Esophagus mucosa (tissue), 1 donor: Measurements from ENCODE around the gene CADM4. TPM values are rescaled to one million over a fixed set of nuclear protein-coding genes. Genes with fewer than 3 reads are reported as not detected.
"Not testable (repeated sequence)": the region's sequence is repeated elsewhere in the genome, so short reads cannot be mapped to it uniquely, and the experiment has no call there.

Experiments used
- ATAC-seq: fragments of 200-7000 bp; cut with Tn5 transposase; one replicate; pipeline ENCODE4 v1.9.1; 2020
- total RNA-seq: library from RNA; stranded (reverse); gene quantifications from one replicate; pipeline ENCODE4 v1.2.4, GENCODE V29; 2023
- donor health status: DM: yes; HTN: yes; CAD: no.

CADM4 gene, protein sequence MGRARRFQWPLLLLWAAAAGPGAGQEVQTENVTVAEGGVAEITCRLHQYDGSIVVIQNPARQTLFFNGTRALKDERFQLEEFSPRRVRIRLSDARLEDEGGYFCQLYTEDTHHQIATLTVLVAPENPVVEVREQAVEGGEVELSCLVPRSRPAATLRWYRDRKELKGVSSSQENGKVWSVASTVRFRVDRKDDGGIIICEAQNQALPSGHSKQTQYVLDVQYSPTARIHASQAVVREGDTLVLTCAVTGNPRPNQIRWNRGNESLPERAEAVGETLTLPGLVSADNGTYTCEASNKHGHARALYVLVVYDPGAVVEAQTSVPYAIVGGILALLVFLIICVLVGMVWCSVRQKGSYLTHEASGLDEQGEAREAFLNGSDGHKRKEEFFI
- 13.0 TPM for total RNA-seq

DNA sequence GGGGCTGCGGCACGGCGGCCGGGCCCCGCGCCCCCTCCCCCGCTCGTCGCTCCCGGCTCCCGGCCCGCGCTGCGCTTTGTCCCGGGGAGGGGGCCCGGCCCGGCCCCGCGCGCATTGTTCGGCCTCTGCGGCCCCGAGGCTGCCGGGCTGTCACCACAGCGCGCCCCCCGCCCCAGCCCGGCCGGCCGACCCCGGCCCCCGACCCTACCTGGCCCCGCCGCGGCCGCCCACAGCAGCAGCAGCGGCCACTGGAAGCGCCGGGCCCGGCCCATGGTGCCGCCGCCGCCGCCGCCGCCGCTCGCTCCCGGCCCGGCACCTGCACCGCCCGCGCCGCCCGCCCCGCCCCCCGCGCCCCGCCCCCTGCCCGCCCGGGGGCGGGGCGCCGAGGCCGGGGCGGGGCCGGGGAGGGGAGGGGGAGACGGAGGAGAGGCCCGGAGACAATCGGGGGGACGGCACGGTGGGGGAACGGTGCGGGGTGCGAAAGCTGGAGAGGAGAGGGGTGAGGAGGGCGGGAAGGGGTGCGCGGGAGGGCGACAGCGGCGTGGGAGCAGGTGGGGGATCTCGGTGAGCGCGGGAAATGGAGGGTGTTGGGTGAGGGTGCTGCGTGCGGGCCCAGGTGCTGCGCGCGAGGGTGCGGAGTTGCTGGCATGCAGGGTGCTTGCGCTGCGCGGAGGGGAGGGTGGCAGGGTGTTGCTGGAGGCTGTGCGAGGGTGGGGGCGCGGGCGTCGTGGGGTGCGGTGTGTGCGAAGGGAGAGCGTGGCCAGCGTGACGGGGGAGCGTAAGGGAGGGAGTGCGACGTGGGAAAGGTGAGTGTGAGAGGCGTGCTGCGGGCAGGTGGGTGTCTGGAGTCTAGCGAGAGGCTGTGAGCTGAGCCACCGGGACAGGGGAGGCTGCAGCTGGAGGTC lies at the start of gene CADM4:
TSS of gene CADM4 (minus strand) at position 332 of the 905 bp plus-strand sequence. CDS start at position 272, 60 bp downstream.
- ATAC-seq, result peak; percentile 61

DNA sequence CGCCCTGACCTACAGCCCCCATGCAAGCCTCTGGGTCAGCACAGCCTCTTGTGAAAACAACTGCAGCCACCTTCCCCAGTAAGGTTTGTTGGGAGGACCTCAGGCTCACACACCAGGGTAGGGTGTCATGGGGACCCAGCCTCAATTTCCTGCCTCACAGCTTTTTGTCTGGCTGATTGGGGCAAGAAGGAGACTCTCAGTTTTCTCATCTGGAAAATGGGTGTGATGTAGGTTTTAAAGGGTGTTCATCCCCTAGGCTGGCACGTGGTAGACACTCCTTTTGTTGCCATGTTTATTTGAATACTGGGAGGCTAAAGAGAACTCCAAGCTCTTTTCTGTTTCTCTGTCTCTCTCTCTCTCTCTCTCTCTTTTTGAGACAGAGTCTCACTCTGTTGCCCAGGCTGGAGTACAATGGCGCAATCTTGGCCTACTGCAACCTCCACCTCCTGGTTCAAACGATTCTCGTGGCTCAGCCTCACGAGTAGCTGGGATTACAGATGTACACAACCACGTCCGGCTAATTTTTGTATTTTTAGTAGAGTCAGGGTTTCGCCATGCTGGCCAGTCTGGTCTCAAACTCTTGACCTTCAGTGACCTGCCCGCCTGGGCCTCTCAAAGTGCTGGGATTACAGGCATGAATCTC lies 48.5 kb upstream of the CADM4 start:
- ATAC-seq, result no peak

DNA sequence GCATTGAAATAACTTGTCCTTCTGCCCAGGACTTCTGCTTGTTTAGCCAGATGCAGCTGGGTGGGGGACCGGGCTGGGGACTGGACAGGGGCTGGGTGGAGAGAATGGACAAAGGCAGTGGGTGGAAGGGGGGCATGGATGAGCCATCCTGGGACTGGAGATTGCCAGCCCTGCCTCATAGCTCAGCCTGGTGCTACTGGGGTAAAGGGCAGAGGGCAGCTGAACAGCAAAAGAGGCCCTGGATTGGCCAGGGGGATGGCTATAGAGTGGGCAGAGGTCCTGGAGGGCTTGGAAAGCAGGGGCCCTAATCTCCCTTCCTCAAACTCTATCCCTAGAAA lies 48.0 kb upstream of the CADM4 start:
- peak; percentile 19 for ATAC-seq

DNA sequence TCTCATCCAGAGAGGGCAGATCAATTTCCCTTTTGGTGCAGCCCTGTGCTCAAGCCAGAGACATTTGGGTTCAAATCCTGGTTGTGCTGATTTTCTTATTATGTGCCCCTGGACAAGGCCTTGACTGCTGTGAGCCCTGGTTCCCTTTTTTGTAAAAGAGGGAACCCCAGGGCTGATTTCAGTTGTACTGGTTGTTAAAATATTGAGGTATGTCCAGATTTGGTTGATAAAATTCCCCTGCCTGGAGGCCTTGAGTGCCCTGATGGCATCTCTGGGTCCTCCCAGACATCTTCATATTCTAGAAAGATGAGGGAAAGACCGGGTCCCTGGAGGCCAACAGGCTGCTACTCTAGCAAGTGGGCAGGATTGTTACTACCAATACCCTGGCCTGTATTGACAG lies 44.7 kb upstream of the CADM4 start:
- no peak for ATAC-seq

DNA sequence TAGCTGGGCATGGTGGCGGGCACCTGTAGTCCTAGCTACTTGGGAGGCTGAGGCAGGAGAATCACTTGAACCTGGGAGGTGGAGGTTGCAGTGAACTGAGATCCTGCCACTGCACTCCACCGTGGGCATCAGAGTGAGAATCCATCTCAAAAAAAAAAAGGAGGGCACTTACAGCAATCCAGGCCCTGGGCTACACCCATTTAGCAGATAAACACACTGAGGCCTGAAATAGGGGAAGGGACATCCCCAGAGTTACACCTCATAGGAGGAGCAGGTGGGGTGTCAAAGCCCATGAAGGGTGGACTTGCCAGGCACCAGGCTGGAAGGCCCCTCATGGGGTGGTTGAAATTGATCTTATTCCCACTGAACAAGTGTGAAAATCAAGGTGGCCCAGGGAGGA lies 44.3 kb upstream of the CADM4 start:
- ATAC-seq, result no peak

DNA sequence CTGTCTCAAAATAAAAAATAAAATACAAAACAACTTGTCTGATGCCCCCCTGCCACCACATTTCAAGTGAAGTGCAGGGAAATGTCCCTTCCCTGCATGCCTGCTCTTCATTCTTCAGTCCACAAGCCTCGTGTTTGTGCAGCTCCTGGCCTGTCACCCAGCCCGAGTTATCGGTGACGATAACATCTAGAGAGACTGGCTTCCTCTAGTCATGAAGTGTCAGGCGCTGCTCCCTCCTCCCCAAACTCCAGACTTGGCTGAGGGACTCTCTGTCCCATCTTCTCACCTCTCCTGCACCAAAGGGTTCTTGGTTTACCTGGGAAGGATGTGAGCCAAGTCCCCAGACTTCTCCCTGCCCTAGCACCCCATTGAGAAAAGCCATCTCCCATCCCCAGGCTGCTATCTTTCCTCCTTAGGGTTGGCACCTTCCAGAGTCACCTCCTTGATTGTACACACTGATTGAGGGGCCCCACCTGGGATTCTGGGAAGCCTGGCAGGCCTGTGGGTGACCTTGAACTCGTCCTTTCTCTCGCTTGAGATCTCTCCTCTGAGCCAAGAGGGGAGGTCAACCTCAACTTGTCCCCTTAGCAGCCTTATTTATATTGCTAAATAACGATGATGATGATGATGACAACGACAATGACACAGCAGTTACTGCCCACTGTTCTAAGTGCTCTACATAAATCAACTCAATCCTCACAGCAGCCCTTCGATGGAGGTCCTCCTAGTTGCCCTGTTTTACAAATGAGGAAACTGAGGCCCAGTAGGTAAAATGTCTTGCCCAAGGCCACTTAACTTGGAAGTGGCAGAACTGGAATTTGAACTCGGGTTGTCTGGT lies 43.4 kb upstream of the CADM4 start:
- no peak for ATAC-seq

DNA sequence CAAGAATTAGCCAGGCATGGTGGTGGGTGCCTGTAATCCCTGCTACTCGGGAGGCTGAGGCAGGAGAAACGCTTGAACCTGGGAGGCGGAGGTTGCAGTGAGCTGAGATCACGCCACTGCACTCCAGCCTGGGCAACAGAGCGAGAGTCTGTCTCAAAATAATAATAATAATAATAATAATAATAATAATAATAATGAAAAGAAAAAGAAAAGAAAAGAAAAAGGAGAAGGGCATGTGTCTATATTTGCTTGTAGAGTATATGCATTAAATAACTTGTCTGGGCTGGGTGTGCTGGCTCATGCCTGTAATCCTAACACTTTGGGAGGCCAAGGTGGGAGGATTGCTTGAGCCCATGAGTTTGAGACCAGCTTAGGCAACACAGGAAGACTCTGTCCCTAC lies 42.6 kb upstream of the CADM4 start:
- ATAC-seq, result not testable (repeated sequence)

DNA sequence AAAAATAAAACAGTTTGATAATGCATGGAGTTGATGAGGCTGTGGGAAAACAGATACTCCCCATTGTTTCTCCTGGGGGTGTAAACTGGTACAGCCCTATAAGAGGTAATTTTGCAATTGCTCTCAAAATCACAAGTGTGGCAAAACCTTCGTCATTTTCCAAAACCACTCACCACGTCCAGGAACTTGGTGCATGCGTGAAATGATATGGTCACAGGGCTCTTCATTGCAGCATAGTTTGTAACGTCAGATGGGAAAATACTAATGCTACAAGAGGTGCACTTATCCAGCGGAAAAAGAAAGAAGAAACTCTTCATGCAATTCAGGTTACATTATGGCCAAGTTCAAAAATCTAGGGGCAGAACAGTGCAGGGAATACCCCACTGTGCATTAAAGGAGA lies 42.2 kb upstream of the CADM4 start:
- ATAC-seq, result no peak

DNA sequence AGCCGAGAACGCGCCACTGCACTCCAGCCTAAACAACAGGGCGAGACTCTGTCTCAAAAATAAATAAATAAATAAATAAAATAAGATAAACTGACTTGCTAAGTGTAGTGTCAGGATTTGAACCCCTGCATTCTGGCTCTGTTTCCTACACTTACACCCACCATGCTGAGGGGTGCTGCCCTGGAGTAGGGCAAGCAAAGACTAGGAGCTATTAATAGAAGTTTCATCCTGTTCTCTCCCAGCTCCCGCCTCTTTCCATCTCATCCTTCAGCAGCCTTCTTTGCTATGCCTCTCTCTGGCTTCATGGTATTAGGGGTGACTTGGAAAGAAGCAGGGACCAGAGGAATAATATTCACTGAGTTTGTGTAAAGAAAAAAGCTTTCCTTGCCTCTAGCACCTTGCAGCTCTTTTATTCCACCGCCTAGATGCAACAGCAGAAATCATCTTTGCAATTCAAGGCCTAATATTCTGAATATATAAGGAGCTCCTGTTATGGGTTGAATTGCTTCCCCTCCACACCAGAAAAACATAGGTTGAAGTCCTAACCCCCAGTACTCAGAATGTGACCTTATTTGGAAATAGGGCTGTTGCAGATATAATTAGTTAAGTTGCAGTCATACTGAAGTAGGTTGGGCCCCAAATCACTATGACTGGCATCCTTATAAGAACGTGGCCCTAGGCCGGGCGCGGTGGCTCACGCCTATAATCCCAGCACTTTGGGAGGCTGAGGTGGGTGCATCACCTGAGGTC lies 39.0 kb upstream of the CADM4 start:
- ATAC-seq, result no peak

DNA sequence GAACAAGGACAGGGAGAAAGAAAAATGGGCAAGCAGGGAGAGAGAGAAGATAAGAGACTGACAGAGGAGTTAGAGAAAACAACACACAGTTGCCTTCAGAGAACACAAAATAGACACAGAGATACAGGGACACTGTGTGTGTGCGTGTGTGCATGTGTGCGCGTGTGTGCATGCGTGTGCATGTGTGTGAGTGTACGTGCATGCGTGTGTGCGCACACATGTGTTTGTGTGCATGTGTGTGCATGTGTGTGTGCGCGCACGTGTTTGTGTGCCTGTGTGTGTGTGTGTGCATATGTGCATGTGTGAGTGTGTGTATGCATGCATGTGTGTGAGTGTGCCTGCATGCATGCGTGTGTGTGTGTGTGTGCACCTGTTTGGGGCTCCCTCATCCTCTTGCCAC lies 36.3 kb upstream of the CADM4 start:
- ATAC-seq, result peak; percentile 1

DNA sequence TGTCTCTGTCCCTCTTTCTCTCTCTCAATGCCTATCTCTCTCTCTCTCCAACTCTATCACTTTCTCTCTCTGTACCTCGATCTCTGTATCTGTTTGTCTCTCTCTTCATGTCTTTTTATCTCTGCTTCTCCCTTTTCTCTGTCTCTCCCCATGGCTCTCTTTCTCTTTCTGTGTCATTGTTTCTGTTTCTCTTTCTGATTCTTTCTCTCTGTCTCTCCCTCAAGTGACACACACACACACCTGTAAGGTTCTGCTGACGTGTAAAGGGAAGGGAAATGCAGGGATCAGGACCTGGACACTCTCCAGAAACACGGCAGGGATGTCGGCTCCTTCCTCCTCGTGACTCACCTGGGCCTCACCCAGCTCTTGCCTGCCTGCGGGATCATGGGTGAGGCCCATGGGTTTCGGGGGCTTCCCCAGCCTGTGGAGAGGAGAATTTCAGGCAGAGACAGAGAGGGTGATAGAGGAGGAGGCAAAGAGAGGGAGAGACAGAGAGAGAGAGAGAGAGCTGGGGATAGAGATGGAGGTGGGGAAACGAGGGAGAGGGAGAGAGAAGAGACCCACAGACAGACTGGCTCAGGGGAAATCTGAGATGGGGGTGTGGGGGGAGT lies 35.7 kb upstream of the CADM4 start:
- peak; percentile 94 for ATAC-seq

DNA sequence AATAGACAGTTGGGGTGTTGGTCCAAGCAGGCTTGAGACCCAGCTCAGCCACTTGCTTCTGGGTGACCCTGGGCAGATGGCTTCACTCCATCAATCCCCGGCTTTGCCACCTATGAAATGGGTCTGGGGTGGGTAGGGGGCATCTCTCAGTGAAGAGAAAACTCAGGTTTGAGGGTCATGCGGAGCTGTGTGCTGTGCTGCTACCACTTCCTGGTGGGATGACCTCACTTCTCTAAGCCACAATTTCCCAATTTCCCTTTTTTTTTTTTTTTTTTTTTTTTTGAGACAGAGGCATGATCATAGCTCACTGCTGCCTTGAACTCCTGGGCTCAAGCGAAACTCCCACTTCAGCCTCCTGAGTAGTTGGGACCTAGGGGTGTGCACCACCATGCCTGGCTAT lies 34.9 kb upstream of the CADM4 start:
- no peak for ATAC-seq

DNA sequence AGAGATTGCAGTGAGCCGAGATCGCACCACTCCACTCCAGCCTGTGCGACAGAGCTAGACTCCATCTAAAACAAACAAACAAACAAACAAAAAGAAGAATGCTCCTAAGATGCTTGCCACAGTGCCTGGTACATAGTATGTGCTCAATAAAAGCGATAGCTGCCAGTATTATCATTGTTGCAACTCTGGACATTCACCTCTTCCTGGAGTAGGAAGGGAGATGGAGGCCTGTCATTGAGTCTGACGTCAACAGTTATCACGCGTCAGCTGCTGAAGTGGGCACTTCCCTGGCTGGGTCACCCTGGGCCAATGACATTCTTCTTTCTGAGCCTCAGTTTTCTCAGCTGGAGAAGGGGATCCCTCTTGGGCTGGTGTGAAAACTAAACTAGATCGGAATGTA lies 34.5 kb upstream of the CADM4 start:
- ATAC-seq, result no peak

DNA sequence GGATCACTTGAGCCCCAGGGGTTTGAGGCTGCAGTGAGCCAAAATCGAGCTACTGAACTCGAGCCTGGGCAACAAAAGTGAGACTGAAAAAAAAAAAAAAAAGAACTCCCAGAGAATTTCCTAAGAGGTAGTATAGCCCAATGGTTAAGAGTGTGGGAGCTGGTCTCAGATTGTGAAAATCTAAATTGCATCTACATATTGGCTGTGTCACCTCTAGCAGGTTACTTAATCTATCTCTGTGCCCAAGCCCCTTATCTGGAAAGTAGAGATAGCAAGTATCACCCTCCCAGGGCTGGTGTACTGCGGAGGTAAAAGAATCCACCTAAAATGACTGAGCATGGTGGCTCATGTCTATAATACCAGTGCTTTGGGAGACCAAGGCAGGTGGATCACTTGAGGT lies 34.0 kb upstream of the CADM4 start:
- no peak for ATAC-seq

DNA sequence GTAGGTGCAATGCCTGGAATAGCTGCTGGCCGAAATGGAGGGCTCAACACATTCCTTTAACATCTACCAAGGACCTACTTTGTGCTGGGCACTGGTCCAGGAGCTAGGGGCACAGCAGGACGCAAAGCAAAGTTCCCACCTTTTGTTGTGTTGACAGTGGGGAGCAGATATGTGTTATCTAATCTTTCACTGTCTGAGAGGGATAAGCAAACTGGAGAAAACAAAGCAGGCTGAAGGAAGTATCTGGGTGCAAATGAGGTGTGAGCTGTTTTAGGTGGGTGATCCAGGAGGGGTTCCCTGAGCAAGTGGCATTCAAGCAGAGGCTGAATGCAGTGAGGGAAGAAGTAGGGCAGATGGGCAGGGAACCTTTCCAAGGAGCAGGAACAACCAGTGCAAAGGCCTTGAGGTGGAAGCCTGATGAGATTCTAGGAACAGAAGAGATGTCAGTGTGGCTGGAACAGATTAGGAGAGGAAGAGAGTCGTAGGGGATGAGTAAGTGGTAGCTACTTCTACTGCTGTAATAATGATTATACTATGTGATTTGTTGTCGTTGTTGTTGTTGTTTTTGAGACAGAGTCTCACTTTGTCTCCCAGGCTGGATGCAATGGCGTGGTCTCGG lies 32.5 kb upstream of the CADM4 start:
- ATAC-seq, result no peak

DNA sequence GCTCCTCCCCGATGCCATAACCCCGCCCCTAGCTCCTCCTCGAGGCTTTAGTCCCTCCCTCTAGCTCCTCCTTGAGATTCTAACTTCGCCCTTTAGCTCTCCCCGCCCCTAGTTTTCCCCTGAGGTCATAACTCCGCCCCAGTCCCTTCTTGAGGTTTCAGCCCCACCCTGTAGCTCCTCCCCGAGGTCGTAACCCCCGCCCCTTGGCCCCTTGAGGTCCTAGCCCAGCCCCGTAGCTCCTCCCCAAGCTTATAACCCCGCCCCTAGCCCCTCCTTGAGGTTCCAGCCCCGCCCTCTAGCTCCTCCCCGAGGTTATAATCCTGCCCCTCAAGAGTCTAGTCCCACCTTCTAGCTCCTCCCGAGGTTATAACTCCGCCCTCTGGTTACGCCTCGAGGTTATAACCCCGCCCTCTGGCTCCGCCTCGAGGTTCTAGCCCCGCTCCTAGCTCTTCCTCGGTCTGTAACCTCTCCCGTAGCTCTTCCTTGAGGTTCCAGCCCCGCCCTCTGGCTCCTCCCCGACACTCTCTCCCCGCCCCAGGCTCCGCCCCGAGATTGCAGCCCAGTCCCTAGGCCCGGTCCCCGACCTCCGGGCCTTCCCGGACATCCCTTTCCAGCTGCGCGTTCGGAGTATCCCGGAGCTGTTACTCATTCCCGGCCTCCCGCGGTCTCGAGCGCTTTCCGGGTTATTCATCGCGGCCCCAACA lies 28.9 kb upstream of the CADM4 start:
- peak; percentile 94 for ATAC-seq

DNA sequence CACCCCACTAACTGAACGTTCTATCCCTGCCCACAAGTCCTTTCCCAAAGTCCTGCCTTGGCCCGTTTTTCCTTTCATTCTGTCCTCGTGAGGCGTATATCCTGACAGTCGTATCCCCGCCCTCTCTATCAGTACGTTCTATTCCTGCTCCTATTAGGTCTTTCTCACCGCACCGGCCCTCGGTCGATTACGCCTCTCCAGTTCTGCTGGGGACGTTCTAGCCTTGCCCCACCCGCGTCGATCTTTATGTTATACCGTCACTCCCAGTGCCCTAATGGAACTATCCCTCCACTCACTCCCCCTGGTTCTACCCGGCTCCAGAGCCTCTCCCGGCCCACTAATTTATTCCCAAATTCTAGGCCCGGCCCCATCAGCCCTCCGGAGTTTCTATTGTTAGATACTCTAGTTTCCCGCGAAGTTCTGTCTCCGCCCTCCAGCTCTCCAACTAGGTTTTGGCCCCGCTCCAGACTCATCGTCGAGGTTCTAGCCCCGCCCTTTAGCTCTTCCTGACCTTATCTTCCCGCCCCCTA lies 28.3 kb upstream of the CADM4 start:
- ATAC-seq, result peak; percentile 11

DNA sequence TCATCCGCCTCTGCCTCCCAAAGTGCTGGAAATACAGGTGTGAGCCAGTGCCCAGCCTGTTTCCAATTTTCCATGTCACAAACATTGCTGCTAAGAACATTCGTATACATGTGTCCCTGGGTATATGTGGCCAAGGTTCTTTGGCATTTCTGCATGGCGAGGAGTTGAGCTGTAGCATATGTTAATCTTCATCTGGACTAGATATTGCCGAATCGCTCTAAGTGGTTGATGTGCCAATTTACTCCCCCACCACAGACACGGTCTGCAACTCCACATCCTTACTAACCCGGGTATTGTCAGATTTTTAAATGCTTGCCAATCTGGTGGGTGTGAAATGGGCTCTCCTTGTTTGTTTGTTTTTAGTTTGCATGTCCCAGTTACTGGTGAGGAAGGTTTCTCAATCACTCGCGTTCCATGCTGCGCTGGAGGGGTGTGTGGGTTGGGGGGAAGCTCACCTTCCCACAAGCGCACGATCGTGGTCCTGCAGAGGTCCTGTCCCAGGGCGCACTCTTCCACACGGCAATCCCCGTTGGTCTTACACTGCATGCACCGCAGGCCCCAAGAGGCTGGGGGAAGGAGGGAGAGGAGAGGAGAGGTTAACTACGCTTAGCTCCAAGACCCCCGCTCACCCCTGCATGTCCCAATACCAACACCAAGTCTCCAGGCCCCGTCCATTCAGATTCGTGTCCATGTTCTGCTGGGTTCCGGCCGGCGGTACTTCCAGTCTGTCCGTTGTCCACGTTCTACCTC lies 27.7 kb upstream of the CADM4 start:
- no peak for ATAC-seq

DNA sequence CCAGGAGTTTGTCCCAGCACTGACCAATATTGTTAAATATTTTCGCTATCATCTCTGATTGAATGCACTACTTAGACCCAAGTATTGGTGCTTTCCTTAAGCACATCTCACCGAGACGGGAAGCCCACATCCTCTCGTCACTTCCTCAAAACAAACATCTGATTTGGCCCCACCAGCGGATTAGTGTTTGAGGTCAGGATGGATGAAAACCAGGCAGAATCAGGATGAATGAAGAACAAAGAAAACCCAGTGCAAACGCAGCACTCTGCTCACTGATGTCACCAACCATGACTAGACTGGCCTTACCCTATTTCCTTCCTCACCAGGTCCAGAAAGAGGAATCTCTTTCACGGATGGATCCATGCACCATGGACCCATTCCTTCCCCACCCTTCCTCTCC lies 24.4 kb upstream of the CADM4 start:
- no peak for ATAC-seq
